ENCODE data around the gene PLIN5. TPM values are rescaled to one million over a fixed set of nuclear protein-coding genes. Genes with fewer than 3 reads are reported as not detected.

Gene PLIN5
- total and polyA plus RNA-seq, 2 of the 8 experiments (the other 6 are each of a cell fraction or from before 2014, with no cell fraction given) = 2.0 to 2.5 TPM

- DNase-seq (ENCODE audit: low read depth in 1 of 2, low spot score in 2 of 2) = no peak
- no peak for FAIRE-seq
- no peak overlapping the region for H3K4me2 ChIP-seq (ENCODE audit: insufficient read depth in 1 of 2, low read depth in 2 of 2, low read length in 2 of 2)
- H3K23ac ChIP-seq (ENCODE audit: insufficient read length) = no peak overlapping the region
- H3K14ac ChIP-seq (ENCODE audit: insufficient read length) = no peak overlapping the region
- no peak overlapping the region for H2BK15ac ChIP-seq (ENCODE audit: low read length)
- CTCF ChIA-PET (ENCODE audit: partially characterized antibody) = no interaction called here
- no peak overlapping the region for H2BK20ac ChIP-seq (ENCODE audit: low read length)
- POLR2A ChIA-PET (ENCODE audit: partially characterized antibody) = no interaction called here
- H3K79me1 ChIP-seq (ENCODE audit: low read depth, low read length) = peaks cover 6% of the 10 kb centered on the region
- peaks cover 10% of the 10 kb centered on the region; the same call in 1 of the 2 replicates for H3K23me2 ChIP-seq (ENCODE audit: low read depth, low read length)
- no peak overlapping the region for H3K27ac ChIP-seq (ENCODE audit: low read depth, low read length)
- no peak overlapping the region for H2AFZ ChIP-seq (ENCODE audit: low read length)
- no peak overlapping the region for H3K9ac ChIP-seq (replicated peaks in 1 of 4; ENCODE audit: extremely low read depth in 1 of 4, low read depth in 3 of 4, low read length in 3 of 4)
- no peak overlapping the region for H3K4ac ChIP-seq (replicated peaks; ENCODE audit: insufficient read length, low read depth, low read length)
- H4K20me1 ChIP-seq (replicated peaks in 1 of 2; ENCODE audit: control insufficient read depth in 1 of 2, insufficient read depth in 2 of 2, low read length in 2 of 2) = peaks cover 7 to 20% of the 10 kb centered on the region in 2 experiments
- no peaks in the 10 kb centered on the region; a peak in 1 of 7 replicates for H3K27me3 ChIP-seq (replicated peaks in 1 of 4; ENCODE audit: control insufficient read depth in 3 of 4, extremely low read depth in 1 of 4, insufficient read depth in 3 of 4, low read length in 3 of 4)
- no peak overlapping the region for H3K56ac ChIP-seq (replicated peaks; ENCODE audit: insufficient read length, low read depth, low read length)
- no peak overlapping the region for H3K4me3 ChIP-seq (ENCODE audit: extremely low read depth in 1 of 4, insufficient read depth in 2 of 4, low read depth in 3 of 4, low read length in 4 of 4)
- peaks cover 6 to 61% (median 45%) of the 10 kb centered on the region in 4 experiments; a peak in 6 of 8 replicates for H3K36me3 ChIP-seq (ENCODE audit: control insufficient read depth in 2 of 4, insufficient read depth in 4 of 4, low read length in 3 of 4)
- H4K91ac ChIP-seq (replicated peaks; ENCODE audit: insufficient read length, low read length) = no peak overlapping the region
- no peak overlapping the region for H2BK120ac ChIP-seq (replicated peaks; ENCODE audit: low read depth, low read length)
- H4K5ac ChIP-seq (ENCODE audit: insufficient read length, low read depth, low read length) = no peak overlapping the region
- no peaks in the 10 kb centered on the region for H3K4me1 ChIP-seq (replicated peaks in 1 of 4; ENCODE audit: control insufficient read depth in 3 of 4, insufficient read depth in 4 of 4, low read length in 3 of 4)
- no peak overlapping the region for H2AK5ac ChIP-seq (ENCODE audit: low read depth, low read length)
- H2BK5ac ChIP-seq (ENCODE audit: low read depth, low read length) = no peak overlapping the region
- no peak for TF ChIP-seq EP300 (IDR thresholded peaks at IDR 0.05; ENCODE audit: borderline replicate concordance in 1 of 2, low read depth in 2 of 2, low read length in 2 of 2)
- no peak for TF ChIP-seq CREB1 (IDR thresholded peaks at IDR 0.05)
- no peak overlapping the region for H3K18ac ChIP-seq (ENCODE audit: extremely low read depth, low read length)
- no peaks in the 10 kb centered on the region for H3K9me3 ChIP-seq (ENCODE audit: insufficient read depth in 2 of 2, low read depth in 1 of 2, low read length in 1 of 2)
- H3K79me2 ChIP-seq (ENCODE audit: control insufficient read depth in 1 of 2, insufficient read depth in 2 of 2, low read length in 2 of 2) = 0 out of 4 replicates have a peak, but pooled peaks cover 0 to 3% of the 10 kb centered on the region in 2 experiments
- WGBS, 2 experiments (ENCODE audit: extremely low coverage in 1 of 2, insufficient coverage in 1 of 2, insufficient read length in 1 of 2, insufficient replicate concordance in 2 of 2, low coverage in 1 of 2, low lambda C conversion rate in 2 of 2, missing lambda C conversion rate in 1 of 2) = 94% methylated on average over 14 of the region's 21 CpGs; no CpG with 5 or more reads in 1 of the 2 experiments
- no peak overlapping the region for H2BK12ac ChIP-seq (ENCODE audit: low read depth, low read length)
- peak overlapping the region; percentile 11; the same call in 1 of the 2 replicates for H4K8ac ChIP-seq (ENCODE audit: extremely low read depth, insufficient read depth, low read length)
These were observed 43.6 kb downstream of the PLIN5 start for GRCh38 chr19:4491446-4491845.
